ENCODE measurements around the gene INPP5A. TPM values are rescaled to one million over a fixed set of nuclear protein-coding genes. Genes with fewer than 3 reads are reported as not detected.
"Not testable (repeated sequence)": the region's sequence is repeated elsewhere in the genome, so short reads cannot be mapped to it uniquely, and the experiment has no call there.

The INPP5A gene
- total RNA-seq, 2 donors from 2014 or later = 9.2 to 14.5 TPM

- WGBS, 2 donors = 84 to 100% methylated on average over 4 to 14 of the region's 14 CpGs
- ATAC-seq = no peak
- Histone ChIP-seq H3K4me1 (no peaks in the 10 kb centered on the region), H3K27me3 (no peaks in the 10 kb centered on the region), H3K4me3 (no peak overlapping the region), H3K9me3 (no peaks in the 10 kb centered on the region), H3K36me3 (replicated peaks in 1 of 2; ENCODE audit: insufficient read depth in 1 of 2, low read depth in 2 of 2) (no peaks in the 10 kb centered on the region), H3K27ac (no peak overlapping the region)
- intact Hi-C loops (cut with DNase I) = no loop called here
- no peak for DNase-seq
- TF ChIP-seq CTCF (IDR thresholded peaks at IDR 0.05) = no peak
- TF ChIP-seq POLR2A (IDR thresholded peaks at IDR 0.05) = no peak
Observed at GRCh38 chr10:132739225-132739613, 201.6 kb downstream of the INPP5A start.

GRCh38 chr10:132740588-132740987 is 203.0 kb downstream of the INPP5A start:
- Histone ChIP-seq H3K4me1 (no peaks in the 10 kb centered on the region), H3K27me3 (no peaks in the 10 kb centered on the region), H3K27ac (no peak overlapping the region), H3K4me3 (no peak overlapping the region), H3K9me3 (no peaks in the 10 kb centered on the region), H3K36me3 (replicated peaks in 1 of 2; ENCODE audit: insufficient read depth in 1 of 2, low read depth in 2 of 2) (no peaks in the 10 kb centered on the region)
- no peak for TF ChIP-seq POLR2A (IDR thresholded peaks at IDR 0.05)
- TF ChIP-seq CTCF (IDR thresholded peaks at IDR 0.05) = no peak
- ATAC-seq (no peak), DNase-seq (no peak)
- 69 to 71% methylated on average over 6 of the region's 6 CpGs for WGBS, 2 donors
- intact Hi-C loops (cut with DNase I) = no loop called here

GRCh38 chr10:132742167-132742836 is 204.7 kb downstream of the INPP5A start:
- no peak for DNase-seq
- 90 to 92% methylated on average over 12 to 27 of the region's 27 CpGs for WGBS, 2 donors
- TF ChIP-seq CTCF (IDR thresholded peaks at IDR 0.05) (no peak), POLR2A (IDR thresholded peaks at IDR 0.05) (no peak)
- H3K4me1 ChIP-seq = no peaks in the 10 kb centered on the region
- no peaks in the 10 kb centered on the region for H3K27me3 ChIP-seq
- H3K27ac ChIP-seq = no peak overlapping the region
- H3K9me3 ChIP-seq = no peaks in the 10 kb centered on the region
- no peak overlapping the region for H3K4me3 ChIP-seq
- no peaks in the 10 kb centered on the region for H3K36me3 ChIP-seq (replicated peaks in 1 of 2; ENCODE audit: insufficient read depth in 1 of 2, low read depth in 2 of 2)
- no peak for ATAC-seq
- intact Hi-C loops (cut with DNase I) = no loop called here

- intact Hi-C loops (cut with DNase I) = no loop called here
- no peaks in the 10 kb centered on the region for H3K4me1 ChIP-seq
- no peak overlapping the region for H3K27ac ChIP-seq
Observed at GRCh38 chr10:132742837-132743194, 205.2 kb downstream of the INPP5A start.

GRCh38 chr10:132743196-132743924 is 205.8 kb downstream of the INPP5A start:
- ATAC-seq; H3K36me3 ChIP-seq (replicated peaks in 1 of 2; ENCODE audit: insufficient read depth in 1 of 2, low read depth in 2 of 2); H3K4me1 ChIP-seq; DNase-seq; intact Hi-C loops (cut with DNase I); H3K27ac ChIP-seq; H3K27me3 ChIP-seq; H3K4me3 ChIP-seq; H3K9me3 ChIP-seq: not testable (repeated sequence)
- 86% methylated on average over 17 to 29 of the region's 30 CpGs for WGBS, 2 donors

More at GRCh38 chr10:132742837-132743194, 205.2 kb downstream of the INPP5A start:
- H3K9me3 ChIP-seq = no peaks in the 10 kb centered on the region
- no peaks in the 10 kb centered on the region for H3K27me3 ChIP-seq
- H3K4me3 ChIP-seq = no peak overlapping the region
- TF ChIP-seq POLR2A (IDR thresholded peaks at IDR 0.05) (no peak), CTCF (IDR thresholded peaks at IDR 0.05) (no peak)
- 88 to 91% methylated on average over 12 of the region's 12 CpGs for WGBS, 2 donors
- ATAC-seq (no peak), DNase-seq (no peak)
- no peaks in the 10 kb centered on the region for H3K36me3 ChIP-seq (replicated peaks in 1 of 2; ENCODE audit: insufficient read depth in 1 of 2, low read depth in 2 of 2)
